ENCODE results near the gene DBNL. TPM values are rescaled to one million over a fixed set of nuclear protein-coding genes. Genes with fewer than 3 reads are reported as not detected.

DBNL gene
- total RNA-seq, 2 donors from 2014 or later = 31.4 to 66.2 TPM

GRCh38 chr7:44078521-44078920 is 34.0 kb downstream of the DBNL start:
- no peak for TF ChIP-seq CTCF (IDR thresholded peaks at IDR 0.05)
- Histone ChIP-seq H3K27ac (peak overlapping the region; percentile 92 to 93), H3K9me3 (no peaks in the 10 kb centered on the region), H3K36me3 (peaks cover 61% of the 10 kb centered on the region), H3K27me3 (no peaks in the 10 kb centered on the region), H3K4me1 (peaks cover 0 to 79% of the 10 kb centered on the region in 2 donors), H3K4me3 (no peak overlapping the region)
- DNase-seq (ENCODE audit: low spot score) = no peak

- Histone ChIP-seq H3K9me3 (no peaks in the 10 kb centered on the region), H3K4me1 (peaks cover 0 to 70% of the 10 kb centered on the region in 2 donors), H3K36me3 (peaks cover 61% of the 10 kb centered on the region), H3K27me3 (no peaks in the 10 kb centered on the region), H3K27ac (peak overlapping the region; percentile 92 to 93), H3K4me3 (no peak overlapping the region)
- TF ChIP-seq CTCF (IDR thresholded peaks at IDR 0.05) = no peak
- DNase-seq (ENCODE audit: low spot score) = no peak
Observed at GRCh38 chr7:44079331-44080021, 35.0 kb downstream of the DBNL start.

- Histone ChIP-seq H3K36me3 (peaks cover 55% of the 10 kb centered on the region), H3K9me3 (no peaks in the 10 kb centered on the region), H3K27me3 (no peaks in the 10 kb centered on the region), H3K4me1 (peaks cover 0 to 64% of the 10 kb centered on the region in 2 donors), H3K4me3 (no peak overlapping the region), H3K27ac (peak overlapping the region; percentile 92 to 93)
- no peak for TF ChIP-seq CTCF (IDR thresholded peaks at IDR 0.05)
- DNase-seq (ENCODE audit: low spot score) = no peak
Observed at GRCh38 chr7:44080118-44080517, 35.6 kb downstream of the DBNL start.

- Histone ChIP-seq H3K4me1 (peaks cover 0 to 58% of the 10 kb centered on the region in 2 donors), H3K4me3 (peak overlapping the region in 1 of 2 donors; percentile 82), H3K27ac (peak overlapping the region; percentile 92 to 93), H3K27me3 (no peaks in the 10 kb centered on the region), H3K9me3 (no peaks in the 10 kb centered on the region), H3K36me3 (peaks cover 48% of the 10 kb centered on the region)
- DNase-seq (ENCODE audit: low spot score) = no peak
- TF ChIP-seq CTCF (IDR thresholded peaks at IDR 0.05) = no peak
Observed at GRCh38 chr7:44080686-44081265, 36.3 kb downstream of the DBNL start.

- H3K27me3 ChIP-seq = no peaks in the 10 kb centered on the region
- peaks cover 43% of the 10 kb centered on the region for H3K36me3 ChIP-seq
- TF ChIP-seq CTCF (IDR thresholded peaks at IDR 0.05) = no peak
- H3K9me3 ChIP-seq = no peaks in the 10 kb centered on the region
- peak overlapping the region; percentile 62 to 82 for H3K4me3 ChIP-seq
- DNase-seq (ENCODE audit: low spot score) = no peak
- peaks cover 0 to 53% of the 10 kb centered on the region in 2 donors for H3K4me1 ChIP-seq
- H3K27ac ChIP-seq = peak overlapping the region; percentile 92 to 93
Observed at GRCh38 chr7:44081266-44081748, 36.8 kb downstream of the DBNL start.

All from right atrium auricular region (tissue), 2 donors.